Esophagus muscularis mucosa (tissue), 4 donors: ENCODE data around the gene FBXL7. TPM values are rescaled to one million over a fixed set of nuclear protein-coding genes. Genes with fewer than 3 reads are reported as not detected.

Experiments
- DNase-seq: peaks from one replicate; pipeline ENCODE4 v3.0.0-alpha.2; 2017; ENCODE audit errors: extremely low spot score
- H3K27ac ChIP-seq, 4 donors: fragments of 200-600 bp; sonication (generic); replicated peaks in 1 of 4; 1 replicate in 3 of 4; 2 replicates in 1 of 4; pipeline ENCODE4 v1.5.1; 2016 to 2019; ENCODE audit warnings: mild to moderate bottlenecking in 1 of 4
- H3K27me3 ChIP-seq, 4 donors: fragments of 200-600 bp; sonication (generic); one replicate each; pipeline versions ENCODE4 v1.5.1 to v1.6.0; 2016 to 2019
- H3K36me3 ChIP-seq, 4 donors: fragments of 200-600 bp; sonication (generic); one replicate each; pipeline ENCODE4 v1.5.1; 2016 to 2019
- H3K4me1 ChIP-seq, 4 donors: fragments of 200-600 bp; sonication (generic); one replicate each; pipeline ENCODE4 v1.5.1; 2016 to 2019
- H3K4me3 ChIP-seq, 4 donors: fragments of 200-600 bp; sonication (generic); 1 replicate in 2 of 4; 2 replicates in 2 of 4; pipeline ENCODE4 v1.5.1; 2016 to 2019; ENCODE audit warnings: mild to moderate bottlenecking in 4 of 4, moderate library complexity in 1 of 4
- H3K9me3 ChIP-seq, 4 donors: fragments of 200-600 bp; sonication (generic); 1 replicate in 3 of 4; 2 replicates in 1 of 4; pipeline ENCODE4 v1.5.1; 2016 to 2019
- EP300 ChIP-seq: sonication (generic); formaldehyde crosslinking; IDR thresholded peaks from one replicate; pipeline ENCODE4 v1.6.1; 2017; ENCODE audit warnings: antibody characterized with exemption
- POLR2A ChIP-seq: fragments of 450-650 bp; IDR thresholded peaks from one replicate; pipeline ENCODE4 v1.6.1; 2017; ENCODE audit warnings: antibody characterized with exemption, moderate library complexity, mild to moderate bottlenecking, low read depth
- POLR2AphosphoS5 ChIP-seq, 2 donors: sonication (generic); formaldehyde crosslinking; IDR thresholded peaks; one replicate each; pipeline ENCODE4 v1.6.1; 2017; ENCODE audit warnings: antibody characterized with exemption in 2 of 2
- WGBS: methylation state at CpG from one replicate; pipeline ENCODE4 v1.1.5; 2018; 5-methylcytosine and 5-hydroxymethylcytosine counted together
- intact Hi-C: fragments of 100-400 bp; cut with DNase I; formaldehyde crosslinking; loops from one replicate; pipeline ENCODE4 v1.15.1; 2023
- total RNA-seq, 4 donors: library from RNA; depleted of rRNA; stranded (reverse); fragments of >200 nt; gene quantifications; one replicate each; pipeline versions ENCODE4 v1.1.0 to v1.2.1, GENCODE V29; 2016
- TF ChIP-seq, protein P1 (sequence below), 3 experiments: fragments of 200-600 bp in 2 of 3; fragments of 450-650 bp in 1 of 3; sonication (generic) in 2 of 3; IDR thresholded peaks; one replicate each; pipeline ENCODE4 v1.5.1; 2017 to 2019; ENCODE audit warnings: antibody characterized with exemption in 3 of 3, mild to moderate bottlenecking in 2 of 3, moderate library complexity in 1 of 3

Gene FBXL7
- 10 to 100 TPM; 25.7 to 37.7 (median 27.6) TPM for total RNA-seq

DNA sequence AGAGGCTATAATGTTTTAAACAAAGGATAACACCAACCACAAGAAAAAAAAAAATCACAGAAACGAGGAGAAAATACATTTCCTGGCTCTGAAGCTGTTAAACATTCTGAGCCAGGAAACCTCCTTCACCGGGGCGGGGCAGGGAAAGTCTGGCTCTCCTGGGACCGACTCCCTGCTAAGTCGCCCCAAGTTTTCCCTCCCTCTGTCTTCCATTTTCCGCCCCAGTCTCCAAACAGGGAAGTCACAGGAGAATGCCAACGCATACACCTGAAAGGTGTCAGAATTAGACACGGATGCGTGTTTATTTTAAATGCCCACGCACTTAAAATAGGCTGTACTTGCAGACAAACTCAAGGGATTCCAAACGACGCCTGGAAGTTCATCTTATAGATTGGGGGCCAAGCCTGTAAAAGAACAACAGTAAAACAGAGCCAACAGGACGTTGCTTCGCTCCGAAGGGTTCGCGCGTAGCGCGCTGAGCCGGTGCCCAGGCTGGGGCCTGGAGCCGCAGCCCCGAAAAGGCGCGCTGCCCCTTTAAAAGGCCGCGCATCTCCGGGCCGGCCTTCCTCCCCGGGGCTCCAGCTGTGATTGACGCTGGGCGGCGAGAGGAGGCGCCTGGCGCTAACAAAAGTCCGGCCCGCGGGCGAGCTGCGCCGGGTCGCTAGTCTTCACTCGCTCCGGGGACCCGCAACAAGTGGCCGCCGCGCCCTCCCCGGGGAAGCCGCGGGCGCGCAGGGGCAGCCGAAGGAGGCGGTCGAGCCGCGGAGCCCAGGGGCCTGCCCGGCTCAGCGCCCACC lies at the start of gene FBXL7:
Gene FBXL7, plus strand, starts transcription at position 653 of the 797 bp plus-strand sequence.
- peak within 1 kb of the TSS; percentile 86 to 93 (median 90) for H3K27ac ChIP-seq
- peak; percentile 74 for DNase-seq
- peaks cover 24 to 43% (median 36%) of the 10 kb centered on the region in 4 donors for H3K4me1 ChIP-seq
- intact Hi-C loops = loop anchor here (5.0 kb wide), 2 partner anchors 77 to 323 kb away; no protein-coding TSS in a partner anchor
- H3K36me3 ChIP-seq = no peaks in the 10 kb centered on the region
- H3K4me3 ChIP-seq = peak within 1 kb of the TSS; percentile 72 to 93 (median 86)
- WGBS = under 1% methylated on average over 15 of the region's 60 CpGs
- no peaks in the 10 kb centered on the region for H3K27me3 ChIP-seq
- peak; percentile 72 to 77 for TF ChIP-seq POLR2AphosphoS5 (IDR thresholded peaks at IDR 0.05)
- peak; percentile 20 for TF ChIP-seq POLR2A
- TF ChIP-seq, protein P1, sequence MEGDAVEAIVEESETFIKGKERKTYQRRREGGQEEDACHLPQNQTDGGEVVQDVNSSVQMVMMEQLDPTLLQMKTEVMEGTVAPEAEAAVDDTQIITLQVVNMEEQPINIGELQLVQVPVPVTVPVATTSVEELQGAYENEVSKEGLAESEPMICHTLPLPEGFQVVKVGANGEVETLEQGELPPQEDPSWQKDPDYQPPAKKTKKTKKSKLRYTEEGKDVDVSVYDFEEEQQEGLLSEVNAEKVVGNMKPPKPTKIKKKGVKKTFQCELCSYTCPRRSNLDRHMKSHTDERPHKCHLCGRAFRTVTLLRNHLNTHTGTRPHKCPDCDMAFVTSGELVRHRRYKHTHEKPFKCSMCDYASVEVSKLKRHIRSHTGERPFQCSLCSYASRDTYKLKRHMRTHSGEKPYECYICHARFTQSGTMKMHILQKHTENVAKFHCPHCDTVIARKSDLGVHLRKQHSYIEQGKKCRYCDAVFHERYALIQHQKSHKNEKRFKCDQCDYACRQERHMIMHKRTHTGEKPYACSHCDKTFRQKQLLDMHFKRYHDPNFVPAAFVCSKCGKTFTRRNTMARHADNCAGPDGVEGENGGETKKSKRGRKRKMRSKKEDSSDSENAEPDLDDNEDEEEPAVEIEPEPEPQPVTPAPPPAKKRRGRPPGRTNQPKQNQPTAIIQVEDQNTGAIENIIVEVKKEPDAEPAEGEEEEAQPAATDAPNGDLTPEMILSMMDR (IDR thresholded peaks at IDR 0.05) = peak; percentile 17 to 32 (median 26)
- TF ChIP-seq EP300 = no peak
- H3K9me3 ChIP-seq = no peaks in the 10 kb centered on the region

DNA sequence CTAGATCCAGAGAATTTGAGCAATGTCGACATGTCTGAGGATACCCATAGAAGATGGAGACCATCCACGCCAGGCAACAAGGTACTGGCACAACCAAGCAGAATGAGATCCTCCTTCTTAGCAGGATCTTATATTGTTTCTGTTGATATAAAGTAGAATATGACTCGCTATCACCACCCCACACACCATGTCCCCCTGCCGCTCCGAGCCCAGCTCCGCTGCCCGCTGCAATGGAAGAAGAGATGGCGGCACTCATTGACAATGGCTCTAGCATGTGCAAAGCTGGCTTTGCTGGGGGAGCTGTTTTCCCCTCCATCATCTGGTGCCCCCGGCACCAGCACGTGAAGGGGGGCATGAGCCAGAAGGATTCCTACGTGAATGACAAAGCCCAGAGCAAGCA lies 49.5 kb upstream of the FBXL7 start:
- intact Hi-C loops = no loop called here
- peaks cover 4 to 26% (median 21%) of the 10 kb centered on the region in 4 donors for H3K4me1 ChIP-seq
- H3K4me3 ChIP-seq = no peak overlapping the region
- H3K27me3 ChIP-seq = no peaks in the 10 kb centered on the region
- DNase-seq = no peak
- H3K36me3 ChIP-seq = no peaks in the 10 kb centered on the region
- 90% methylated on average over 6 of the region's 11 CpGs for WGBS
- TF ChIP-seq, protein P1 (IDR thresholded peaks at IDR 0.05) = no peak
- TF ChIP-seq POLR2A (no peak), POLR2AphosphoS5 (IDR thresholded peaks at IDR 0.05) (no peak), EP300 (no peak)
- no peaks in the 10 kb centered on the region for H3K9me3 ChIP-seq
- H3K27ac ChIP-seq = no peak overlapping the region

DNA sequence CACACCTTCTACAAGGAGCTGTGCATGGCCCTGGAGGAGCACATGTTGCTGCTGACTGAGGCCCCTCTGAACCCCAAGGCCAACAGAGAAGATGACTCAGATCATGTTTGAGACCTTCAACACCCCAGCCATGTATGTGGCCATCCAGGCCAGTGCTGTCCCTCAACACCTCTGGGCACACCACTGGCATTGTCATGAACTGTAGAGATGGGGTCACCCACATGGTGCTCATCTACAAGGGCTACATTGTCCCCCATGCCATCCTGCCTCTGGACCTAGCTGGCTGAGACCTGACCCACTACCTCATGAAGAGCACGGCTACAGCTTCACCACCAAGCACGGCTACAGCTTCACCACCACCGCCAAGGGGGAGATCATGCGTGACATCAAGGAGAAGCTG lies 49.0 kb upstream of the FBXL7 start:
- H3K4me1 ChIP-seq = peaks cover 4 to 26% (median 21%) of the 10 kb centered on the region in 4 donors
- intact Hi-C loops = no loop called here
- peaks cover 0 to 2% (median 0%) of the 10 kb centered on the region in 4 donors for H3K9me3 ChIP-seq
- no peak overlapping the region for H3K27ac ChIP-seq
- H3K4me3 ChIP-seq = no peak overlapping the region
- no peak for DNase-seq
- TF ChIP-seq, protein P1 (IDR thresholded peaks at IDR 0.05) = no peak
- TF ChIP-seq EP300 (no peak), POLR2A (no peak), POLR2AphosphoS5 (IDR thresholded peaks at IDR 0.05) (no peak)
- no peaks in the 10 kb centered on the region for H3K27me3 ChIP-seq
- WGBS = 90% methylated on average over 2 of the region's 4 CpGs
- H3K36me3 ChIP-seq = no peaks in the 10 kb centered on the region

- peaks cover 0 to 4% (median 0%) of the 10 kb centered on the region in 4 donors for H3K9me3 ChIP-seq
- DNase-seq = no peak
- 50% methylated on average over 1 of the region's 1 CpG for WGBS
- H3K4me1 ChIP-seq = peaks cover 4 to 26% (median 21%) of the 10 kb centered on the region in 4 donors
- H3K27ac ChIP-seq = peak overlapping the region in 2 of 4 donors; percentile 30 to 33
- no peak for TF ChIP-seq EP300
- TF ChIP-seq POLR2AphosphoS5 (IDR thresholded peaks at IDR 0.05) = no peak
- no peaks in the 10 kb centered on the region for H3K27me3 ChIP-seq
- intact Hi-C loops = no loop called here
- no peaks in the 10 kb centered on the region for H3K36me3 ChIP-seq
- no peak overlapping the region for H3K4me3 ChIP-seq
Observed at GRCh38 chr5:15452030-15452429, 48.0 kb upstream of the FBXL7 start.

DNA sequence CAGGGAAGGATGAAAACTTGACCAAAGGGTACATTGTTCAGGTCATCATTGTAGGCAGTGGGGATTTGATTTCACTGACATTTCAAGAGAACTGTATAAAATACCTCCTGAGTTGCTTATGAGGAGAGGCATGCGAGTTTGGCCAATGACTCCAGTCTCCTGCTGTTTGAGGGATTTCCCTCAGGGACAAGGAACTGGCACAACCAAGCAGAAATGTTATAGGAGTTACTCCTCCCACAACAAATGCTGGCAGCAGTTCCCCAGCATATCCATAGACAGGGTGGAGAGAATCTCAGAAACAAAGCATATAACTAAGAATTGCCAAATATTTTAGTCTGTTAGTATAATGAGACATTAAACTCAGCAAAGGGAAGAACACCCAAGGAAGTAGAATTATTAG lies 47.2 kb upstream of the FBXL7 start:
- Histone ChIP-seq H3K27ac (peak overlapping the region in 2 of 4 donors; percentile 14 to 33), H3K4me1 (peaks cover 4 to 26% (median 18%) of the 10 kb centered on the region in 4 donors), H3K4me3 (no peak overlapping the region), H3K36me3 (no peaks in the 10 kb centered on the region), H3K9me3 (peaks cover 0 to 4% (median 0%) of the 10 kb centered on the region in 4 donors), H3K27me3 (no peaks in the 10 kb centered on the region)
- intact Hi-C loops = no loop called here
- TF ChIP-seq POLR2AphosphoS5 (IDR thresholded peaks at IDR 0.05) = no peak
- DNase-seq = no peak
- 12% methylated on average over 1 of the region's 1 CpG for WGBS
